IPS-15b (cell line): Measurements from ENCODE around the gene PHF1.
A peak's percentile ranks its signal among the peaks of the same experiment; 100 is the strongest.

Experiments
- H3K27me3 ChIP-seq: one replicate; pipeline ENCODE4 v1.6.1; 2013; ENCODE audit warnings: low read length; ENCODE audit not compliant: control insufficient read depth, insufficient read depth
- H3K36me3 ChIP-seq: one replicate; pipeline ENCODE4 v1.6.1; 2013; ENCODE audit warnings: low read length; ENCODE audit not compliant: control insufficient read depth, insufficient read depth
- H3K4me1 ChIP-seq: one replicate; pipeline ENCODE4 v1.6.1; 2013; ENCODE audit warnings: mild to moderate bottlenecking, low read length; ENCODE audit not compliant: control insufficient read depth, insufficient read depth
- H3K4me3 ChIP-seq: one replicate; pipeline ENCODE4 v1.5.1; 2013; ENCODE audit warnings: low read depth, low read length
- H3K9ac ChIP-seq: one replicate; pipeline ENCODE4 v1.6.1; 2013; ENCODE audit warnings: low read depth, mild to moderate bottlenecking, low read length
- H3K9me3 ChIP-seq: one replicate; pipeline ENCODE4 v1.6.1; 2013; ENCODE audit warnings: mild to moderate bottlenecking, low read length; ENCODE audit not compliant: control insufficient read depth, insufficient read depth

The PHF1 gene

GRCh38 chr6:33430991-33431879 is 20.4 kb downstream of the PHF1 start:
- peak overlapping the region; percentile 89 for H3K4me3 ChIP-seq
- H3K9me3 ChIP-seq = no peaks in the 10 kb centered on the region
- H3K9ac ChIP-seq = peak overlapping the region; percentile 73
- peaks cover 26% of the 10 kb centered on the region for H3K4me1 ChIP-seq
- H3K36me3 ChIP-seq = peaks cover 12% of the 10 kb centered on the region
- no peaks in the 10 kb centered on the region for H3K27me3 ChIP-seq

- Histone ChIP-seq H3K36me3 (peaks cover 18% of the 10 kb centered on the region), H3K9me3 (no peaks in the 10 kb centered on the region), H3K4me3 (peak overlapping the region; percentile 89), H3K4me1 (peaks cover 25% of the 10 kb centered on the region), H3K9ac (peak overlapping the region; percentile 73), H3K27me3 (no peaks in the 10 kb centered on the region)
These were observed 21.2 kb downstream of the PHF1 start for GRCh38 chr6:33431880-33432541.

GRCh38 chr6:33432546-33432945 is 21.7 kb downstream of the PHF1 start:
- Histone ChIP-seq H3K9ac (peak overlapping the region; percentile 60), H3K9me3 (no peaks in the 10 kb centered on the region), H3K4me1 (peaks cover 23% of the 10 kb centered on the region), H3K36me3 (peaks cover 23% of the 10 kb centered on the region), H3K27me3 (no peaks in the 10 kb centered on the region), H3K4me3 (peak overlapping the region; percentile 89)

GRCh38 chr6:33433001-33433543 is 22.3 kb downstream of the PHF1 start:
- Histone ChIP-seq H3K9me3 (no peaks in the 10 kb centered on the region), H3K36me3 (peaks cover 28% of the 10 kb centered on the region), H3K9ac (peak overlapping the region; percentile 54), H3K27me3 (no peaks in the 10 kb centered on the region), H3K4me1 (peaks cover 23% of the 10 kb centered on the region), H3K4me3 (peak overlapping the region; percentile 89)

GRCh38 chr6:33433544-33434191 is 22.9 kb downstream of the PHF1 start:
- Histone ChIP-seq H3K36me3 (peaks cover 34% of the 10 kb centered on the region), H3K4me1 (peaks cover 21% of the 10 kb centered on the region), H3K27me3 (no peaks in the 10 kb centered on the region), H3K4me3 (peak overlapping the region; percentile 89), H3K9me3 (no peaks in the 10 kb centered on the region), H3K9ac (no peak overlapping the region)

- H3K4me3 ChIP-seq = no peak overlapping the region
- H3K9ac ChIP-seq = no peak overlapping the region
- peaks cover 43% of the 10 kb centered on the region for H3K36me3 ChIP-seq
- no peaks in the 10 kb centered on the region for H3K9me3 ChIP-seq
- no peaks in the 10 kb centered on the region for H3K27me3 ChIP-seq
- peaks cover 17% of the 10 kb centered on the region for H3K4me1 ChIP-seq
These were observed 24.1 kb downstream of the PHF1 start for GRCh38 chr6:33434961-33435360.

GRCh38 chr6:33437666-33438065 is 26.9 kb downstream of the PHF1 start:
- H3K9me3 ChIP-seq = no peaks in the 10 kb centered on the region
- peaks cover 10% of the 10 kb centered on the region for H3K4me1 ChIP-seq
- no peaks in the 10 kb centered on the region for H3K27me3 ChIP-seq
- H3K4me3 ChIP-seq = no peak overlapping the region
- no peak overlapping the region for H3K9ac ChIP-seq
- H3K36me3 ChIP-seq = peaks cover 70% of the 10 kb centered on the region

- H3K4me1 ChIP-seq = peaks cover under 1% of the 10 kb centered on the region
- H3K4me3 ChIP-seq = no peak overlapping the region
- H3K9ac ChIP-seq = no peak overlapping the region
- no peaks in the 10 kb centered on the region for H3K9me3 ChIP-seq
- peaks cover 81% of the 10 kb centered on the region for H3K36me3 ChIP-seq
- H3K27me3 ChIP-seq = no peaks in the 10 kb centered on the region
These were observed 28.3 kb downstream of the PHF1 start for GRCh38 chr6:33438978-33439594.

GRCh38 chr6:33439956-33440648 is 29.3 kb downstream of the PHF1 start:
- Histone ChIP-seq H3K9ac (no peak overlapping the region), H3K36me3 (peaks cover 89% of the 10 kb centered on the region), H3K27me3 (no peaks in the 10 kb centered on the region), H3K4me3 (no peak overlapping the region), H3K4me1 (no peaks in the 10 kb centered on the region), H3K9me3 (no peaks in the 10 kb centered on the region)

GRCh38 chr6:33440649-33441309 is 30.0 kb downstream of the PHF1 start:
- Histone ChIP-seq H3K36me3 (peaks cover 88% of the 10 kb centered on the region), H3K9me3 (no peaks in the 10 kb centered on the region), H3K4me3 (no peak overlapping the region), H3K27me3 (no peaks in the 10 kb centered on the region), H3K4me1 (no peaks in the 10 kb centered on the region), H3K9ac (no peak overlapping the region)
